ENCODE results near the gene CCDC178. TPM values are rescaled to one million over a fixed set of nuclear protein-coding genes. Genes with fewer than 3 reads are reported as not detected.
A peak's percentile ranks its signal among the peaks of the same experiment; 100 is the strongest.
"Not testable (repeated sequence)": the region's sequence is repeated elsewhere in the genome, so short reads cannot be mapped to it uniquely, and the experiment has no call there.

The CCDC178 gene
- total RNA-seq, 2 donors from 2014 or later, result not detected

GRCh38 chr18:32974421-32975162 lies 465.9 kb downstream of the CCDC178 start:
- no peaks in the 10 kb centered on the region for H3K36me3 Mint-ChIP-seq (ENCODE audit: low read depth)
- no peak overlapping the region for H3K27ac Mint-ChIP-seq
- no peaks in the 10 kb centered on the region for H3K27me3 Mint-ChIP-seq

GRCh38 chr18:32968248-32968647 lies 472.3 kb downstream of the CCDC178 start:
- Mint-ChIP-seq H3K4me1 (no peaks in the 10 kb centered on the region), H3K4me3 (no peak overlapping the region), H3K27ac (no peak overlapping the region), H3K36me3 (ENCODE audit: low read depth) (no peaks in the 10 kb centered on the region), H3K27me3 (no peaks in the 10 kb centered on the region)
- H3K9me3 ChIP-seq (ENCODE audit: control insufficient read depth, low read length, poor library complexity, severe bottlenecking), result no peaks in the 10 kb centered on the region
- DNase-seq (no peak), ATAC-seq (no peak)

More at GRCh38 chr18:32974421-32975162, 465.9 kb downstream of the CCDC178 start:
- no peaks in the 10 kb centered on the region for H3K9me3 ChIP-seq (ENCODE audit: control insufficient read depth, low read length, poor library complexity, severe bottlenecking)
- H3K4me3 Mint-ChIP-seq, result no peak overlapping the region
- ATAC-seq (no peak), DNase-seq (no peak)
- no peaks in the 10 kb centered on the region for H3K4me1 Mint-ChIP-seq

DNA sequence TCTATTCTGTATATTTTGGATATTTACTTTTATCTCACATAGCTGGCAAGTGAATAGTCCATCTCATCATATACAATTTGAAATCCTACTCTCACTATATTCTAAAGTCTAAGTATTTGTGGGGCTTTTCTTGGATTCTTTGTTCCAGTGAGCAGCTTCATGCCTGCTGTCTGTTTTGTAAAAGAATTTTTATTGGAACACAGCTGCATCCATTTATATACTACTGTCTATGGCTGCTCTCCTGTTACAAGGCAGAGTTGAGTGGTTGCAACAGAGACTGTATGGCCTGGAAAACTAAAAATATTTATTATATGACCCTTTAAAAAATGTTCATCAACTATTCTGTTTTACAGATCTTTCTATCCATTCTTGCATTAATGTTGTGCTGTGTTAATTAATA lies 474.4 kb downstream of the CCDC178 start:
- H3K27ac Mint-ChIP-seq, result no peak overlapping the region
- H3K36me3 Mint-ChIP-seq (ENCODE audit: low read depth), result no peaks in the 10 kb centered on the region
- ATAC-seq (no peak), DNase-seq (no peak)
- no peaks in the 10 kb centered on the region for H3K9me3 ChIP-seq (ENCODE audit: control insufficient read depth, low read length, poor library complexity, severe bottlenecking)
- H3K27me3 Mint-ChIP-seq, result no peaks in the 10 kb centered on the region
- no peak overlapping the region for H3K4me3 Mint-ChIP-seq
- H3K4me1 Mint-ChIP-seq, result no peaks in the 10 kb centered on the region

DNA sequence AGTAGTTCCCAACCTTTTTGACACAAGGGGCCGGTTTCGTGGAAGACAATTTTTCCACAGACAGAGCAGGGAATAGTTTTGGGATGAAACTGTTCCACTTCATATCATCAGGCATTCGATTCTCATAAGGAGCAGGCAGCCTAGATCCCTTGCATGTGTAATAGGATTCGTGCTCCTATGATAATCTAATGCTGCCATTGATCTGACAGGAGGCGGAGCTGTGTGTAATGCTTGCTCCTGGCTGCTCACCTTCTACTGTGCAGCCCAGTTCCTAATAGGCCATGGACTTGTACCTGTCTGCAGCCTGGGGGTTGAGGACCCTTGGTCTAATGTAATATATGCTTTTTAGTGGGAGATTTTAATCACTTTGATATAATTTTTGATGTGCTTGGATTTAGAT lies 479.0 kb downstream of the CCDC178 start:
- ATAC-seq (no peak), DNase-seq (no peak)
- Mint-ChIP-seq H3K27me3 (no peaks in the 10 kb centered on the region), H3K4me3 (no peak overlapping the region), H3K4me1 (no peaks in the 10 kb centered on the region), H3K36me3 (ENCODE audit: low read depth) (no peaks in the 10 kb centered on the region), H3K27ac (no peak overlapping the region)
- no peaks in the 10 kb centered on the region for H3K9me3 ChIP-seq (ENCODE audit: control insufficient read depth, low read length, poor library complexity, severe bottlenecking)

DNA sequence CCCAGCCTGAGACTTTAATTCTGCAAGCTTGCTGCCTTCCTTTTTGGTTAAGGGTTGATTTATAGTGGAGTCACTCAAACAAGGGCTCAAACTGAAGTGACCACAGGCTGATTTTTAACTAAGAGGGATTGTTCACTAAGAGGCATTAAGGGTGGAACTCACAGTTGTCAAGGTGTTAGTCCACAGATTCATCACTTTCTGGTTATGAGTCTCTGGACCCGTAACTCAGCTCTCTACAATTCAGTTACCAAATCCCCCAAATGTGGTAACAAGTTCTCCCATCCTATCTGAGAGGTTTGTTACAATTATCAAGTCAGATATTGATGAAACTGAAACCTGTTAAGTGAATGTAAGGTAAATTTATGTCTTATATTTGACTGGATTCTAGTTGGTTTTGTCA lies 481.8 kb downstream of the CCDC178 start:
- Mint-ChIP-seq H3K4me3 (no peak overlapping the region), H3K4me1 (no peaks in the 10 kb centered on the region), H3K27ac (no peak overlapping the region), H3K27me3 (no peaks in the 10 kb centered on the region), H3K36me3 (ENCODE audit: low read depth) (no peaks in the 10 kb centered on the region)
- no peaks in the 10 kb centered on the region for H3K9me3 ChIP-seq (ENCODE audit: control insufficient read depth, low read length, poor library complexity, severe bottlenecking)
- ATAC-seq, result no peak
- no peak for DNase-seq

GRCh38 chr18:32956591-32957315 lies 483.8 kb downstream of the CCDC178 start:
- H3K27ac Mint-ChIP-seq, result no peak overlapping the region
- DNase-seq, result no peak

DNA sequence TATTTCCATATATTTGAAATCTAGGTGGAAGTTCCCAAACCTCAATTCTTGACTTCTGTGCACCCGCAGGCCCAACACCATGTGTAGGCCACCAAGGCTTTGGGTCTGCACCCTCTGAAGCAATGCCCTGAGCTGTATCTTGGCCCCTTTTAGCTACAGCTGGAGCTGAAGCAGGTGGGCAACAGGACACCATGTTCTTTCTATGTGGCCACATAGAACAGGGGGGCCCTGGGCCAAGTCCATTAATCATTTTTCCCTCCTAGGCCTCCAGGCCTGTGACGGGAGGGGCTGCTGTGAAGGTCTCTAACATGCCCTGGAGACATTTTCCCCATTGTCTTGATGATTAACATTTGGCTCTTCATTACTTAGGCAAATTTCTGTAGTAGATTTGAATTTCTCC lies 488.2 kb downstream of the CCDC178 start:
- H3K4me1 Mint-ChIP-seq; H3K4me3 Mint-ChIP-seq; DNase-seq; H3K36me3 Mint-ChIP-seq (ENCODE audit: low read depth); H3K27me3 Mint-ChIP-seq; H3K27ac Mint-ChIP-seq; ATAC-seq; H3K9me3 ChIP-seq (ENCODE audit: control insufficient read depth, low read length, poor library complexity, severe bottlenecking): not testable (repeated sequence)

More at GRCh38 chr18:32956591-32957315, 483.8 kb downstream of the CCDC178 start:
- Mint-ChIP-seq H3K27me3 (no peaks in the 10 kb centered on the region), H3K36me3 (ENCODE audit: low read depth) (no peaks in the 10 kb centered on the region), H3K4me1 (no peaks in the 10 kb centered on the region), H3K4me3 (no peak overlapping the region)
- no peaks in the 10 kb centered on the region for H3K9me3 ChIP-seq (ENCODE audit: control insufficient read depth, low read length, poor library complexity, severe bottlenecking)
- ATAC-seq, result no peak

- H3K9me3 ChIP-seq (ENCODE audit: control insufficient read depth, low read length, poor library complexity, severe bottlenecking), result no peaks in the 10 kb centered on the region
- H3K27ac Mint-ChIP-seq, result no peak overlapping the region
- no peaks in the 10 kb centered on the region for H3K27me3 Mint-ChIP-seq
- no peaks in the 10 kb centered on the region for H3K36me3 Mint-ChIP-seq (ENCODE audit: low read depth)
- no peak for ATAC-seq
- no peak for DNase-seq
- no peaks in the 10 kb centered on the region for H3K4me1 Mint-ChIP-seq
- H3K4me3 Mint-ChIP-seq, result no peak overlapping the region
Measured at GRCh38 chr18:32937597-32937996, 502.9 kb downstream of the CCDC178 start.

DNA sequence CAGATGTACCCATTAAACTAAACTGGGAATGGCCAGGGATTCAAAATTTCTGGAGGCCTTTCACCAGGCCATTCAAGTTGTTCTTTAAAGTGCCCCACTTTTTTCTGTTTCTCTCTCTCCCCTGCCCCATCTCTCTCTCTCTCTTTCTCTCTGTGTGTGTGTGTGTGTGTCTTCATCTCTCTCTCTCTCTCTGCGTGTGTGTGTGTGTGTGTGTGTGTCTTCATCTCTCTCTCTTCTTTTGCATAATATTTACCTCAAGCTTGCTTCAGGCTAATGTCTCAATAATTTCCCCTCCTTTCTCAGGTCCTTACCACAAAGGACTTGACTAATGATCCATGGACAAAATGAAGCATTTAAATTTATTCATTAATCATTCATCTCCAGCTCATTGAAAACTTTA lies 503.5 kb downstream of the CCDC178 start:
- Mint-ChIP-seq H3K27me3 (no peaks in the 10 kb centered on the region), H3K27ac (no peak overlapping the region), H3K4me1 (no peaks in the 10 kb centered on the region), H3K4me3 (no peak overlapping the region), H3K36me3 (ENCODE audit: low read depth) (no peaks in the 10 kb centered on the region)
- ATAC-seq (no peak), DNase-seq (no peak)
- no peaks in the 10 kb centered on the region for H3K9me3 ChIP-seq (ENCODE audit: control insufficient read depth, low read length, poor library complexity, severe bottlenecking)

GRCh38 chr18:32934201-32934600 lies 506.3 kb downstream of the CCDC178 start:
- Mint-ChIP-seq H3K27me3 (no peaks in the 10 kb centered on the region), H3K4me1 (no peaks in the 10 kb centered on the region), H3K4me3 (no peak overlapping the region), H3K27ac (no peak overlapping the region), H3K36me3 (ENCODE audit: low read depth) (no peaks in the 10 kb centered on the region)
- DNase-seq, result no peak
- H3K9me3 ChIP-seq (ENCODE audit: control insufficient read depth, low read length, poor library complexity, severe bottlenecking), result no peaks in the 10 kb centered on the region
- no peak for ATAC-seq

DNA sequence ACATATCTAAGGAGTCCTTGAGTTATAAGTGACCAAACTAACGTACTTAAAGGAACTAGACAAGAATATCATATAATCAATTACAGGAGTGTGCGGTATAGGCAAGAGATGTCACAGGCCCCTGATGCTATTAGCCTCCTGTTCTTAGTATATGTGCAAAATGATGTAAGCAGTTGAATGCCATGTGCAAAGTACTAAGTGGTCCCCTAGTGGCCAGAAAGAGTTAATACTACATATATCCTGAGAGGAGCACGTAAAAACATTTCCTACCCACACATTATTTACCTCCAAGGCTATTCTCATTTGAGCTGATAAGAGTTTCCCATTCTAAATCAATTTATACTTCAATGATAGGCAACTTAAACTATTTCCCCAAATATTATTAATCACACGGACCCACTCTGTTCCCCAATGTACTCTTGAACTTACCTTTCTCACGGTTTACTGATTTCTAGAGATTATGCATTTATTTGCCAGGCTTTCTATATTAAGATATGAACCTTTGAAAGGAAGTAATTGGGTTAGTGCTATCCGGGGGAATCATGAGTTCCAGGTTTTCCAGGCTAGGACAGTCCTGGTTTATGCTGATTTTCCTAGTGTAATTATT lies 509.7 kb downstream of the CCDC178 start:
- Mint-ChIP-seq H3K36me3 (ENCODE audit: low read depth) (no peaks in the 10 kb centered on the region), H3K27me3 (peaks cover 7% of the 10 kb centered on the region), H3K4me3 (no peak overlapping the region), H3K27ac (no peak overlapping the region), H3K4me1 (no peaks in the 10 kb centered on the region)
- DNase-seq (no peak), ATAC-seq (peak; percentile 51)
- H3K9me3 ChIP-seq (ENCODE audit: control insufficient read depth, low read length, poor library complexity, severe bottlenecking), result no peaks in the 10 kb centered on the region

GRCh38 chr18:32929213-32929612 lies 511.3 kb downstream of the CCDC178 start:
- no peaks in the 10 kb centered on the region for H3K4me1 Mint-ChIP-seq

GRCh38 chr18:32922951-32923430 lies 517.5 kb downstream of the CCDC178 start:
- ATAC-seq (no peak), DNase-seq (no peak)
- H3K9me3 ChIP-seq (ENCODE audit: control insufficient read depth, low read length, poor library complexity, severe bottlenecking), result no peaks in the 10 kb centered on the region
- H3K27ac Mint-ChIP-seq, result no peak overlapping the region
- no peaks in the 10 kb centered on the region for H3K4me1 Mint-ChIP-seq
- H3K27me3 Mint-ChIP-seq, result peaks cover 11% of the 10 kb centered on the region
- no peaks in the 10 kb centered on the region for H3K36me3 Mint-ChIP-seq (ENCODE audit: low read depth)
- H3K4me3 Mint-ChIP-seq, result no peak overlapping the region

More at GRCh38 chr18:32929213-32929612, 511.3 kb downstream of the CCDC178 start:
- Mint-ChIP-seq H3K4me3 (no peak overlapping the region), H3K27me3 (peaks cover 11% of the 10 kb centered on the region), H3K36me3 (ENCODE audit: low read depth) (no peaks in the 10 kb centered on the region), H3K27ac (no peak overlapping the region)
- no peak for DNase-seq
- no peak for ATAC-seq
- H3K9me3 ChIP-seq (ENCODE audit: control insufficient read depth, low read length, poor library complexity, severe bottlenecking), result no peaks in the 10 kb centered on the region
